ENCODE measurements around the gene DPYD.

GRCh38 chr1:97562081-97562480 is 358.8 kb downstream of the DPYD start:
- TF ChIP-seq, protein P1, sequence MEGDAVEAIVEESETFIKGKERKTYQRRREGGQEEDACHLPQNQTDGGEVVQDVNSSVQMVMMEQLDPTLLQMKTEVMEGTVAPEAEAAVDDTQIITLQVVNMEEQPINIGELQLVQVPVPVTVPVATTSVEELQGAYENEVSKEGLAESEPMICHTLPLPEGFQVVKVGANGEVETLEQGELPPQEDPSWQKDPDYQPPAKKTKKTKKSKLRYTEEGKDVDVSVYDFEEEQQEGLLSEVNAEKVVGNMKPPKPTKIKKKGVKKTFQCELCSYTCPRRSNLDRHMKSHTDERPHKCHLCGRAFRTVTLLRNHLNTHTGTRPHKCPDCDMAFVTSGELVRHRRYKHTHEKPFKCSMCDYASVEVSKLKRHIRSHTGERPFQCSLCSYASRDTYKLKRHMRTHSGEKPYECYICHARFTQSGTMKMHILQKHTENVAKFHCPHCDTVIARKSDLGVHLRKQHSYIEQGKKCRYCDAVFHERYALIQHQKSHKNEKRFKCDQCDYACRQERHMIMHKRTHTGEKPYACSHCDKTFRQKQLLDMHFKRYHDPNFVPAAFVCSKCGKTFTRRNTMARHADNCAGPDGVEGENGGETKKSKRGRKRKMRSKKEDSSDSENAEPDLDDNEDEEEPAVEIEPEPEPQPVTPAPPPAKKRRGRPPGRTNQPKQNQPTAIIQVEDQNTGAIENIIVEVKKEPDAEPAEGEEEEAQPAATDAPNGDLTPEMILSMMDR (IDR thresholded peaks at IDR 0.05) = no peak
- no peak for TF ChIP-seq ZFX (IDR thresholded peaks at IDR 0.05; ENCODE audit: borderline replicate concordance)
